ENCODE results near the gene ODAD3. TPM values are rescaled to one million over a fixed set of nuclear protein-coding genes. Genes with fewer than 3 reads are reported as not detected.

The ODAD3 gene
- total RNA-seq (2021; ENCODE audit: unreplicated experiment): 1.9 TPM
- 2.9 TPM for polyA plus RNA-seq (2012; ENCODE audit: insufficient read length)
- percentile 25 among the genes with signal in this experiment for Bru-seq, nascent RNA
- percentile 29 among the genes with signal in this experiment for BruChase-seq, experiment 1, labeled RNA remaining after a 2-hour chase
- percentile 33 among the genes with signal in this experiment for BruChase-seq, experiment 2, labeled RNA remaining after a 6-hour chase
- long read RNA-seq, partial matches to known transcripts: 0 of 1 reads
- long read RNA-seq, other reads (novel, unspliced or antisense): 0 of 1 reads

DNA sequence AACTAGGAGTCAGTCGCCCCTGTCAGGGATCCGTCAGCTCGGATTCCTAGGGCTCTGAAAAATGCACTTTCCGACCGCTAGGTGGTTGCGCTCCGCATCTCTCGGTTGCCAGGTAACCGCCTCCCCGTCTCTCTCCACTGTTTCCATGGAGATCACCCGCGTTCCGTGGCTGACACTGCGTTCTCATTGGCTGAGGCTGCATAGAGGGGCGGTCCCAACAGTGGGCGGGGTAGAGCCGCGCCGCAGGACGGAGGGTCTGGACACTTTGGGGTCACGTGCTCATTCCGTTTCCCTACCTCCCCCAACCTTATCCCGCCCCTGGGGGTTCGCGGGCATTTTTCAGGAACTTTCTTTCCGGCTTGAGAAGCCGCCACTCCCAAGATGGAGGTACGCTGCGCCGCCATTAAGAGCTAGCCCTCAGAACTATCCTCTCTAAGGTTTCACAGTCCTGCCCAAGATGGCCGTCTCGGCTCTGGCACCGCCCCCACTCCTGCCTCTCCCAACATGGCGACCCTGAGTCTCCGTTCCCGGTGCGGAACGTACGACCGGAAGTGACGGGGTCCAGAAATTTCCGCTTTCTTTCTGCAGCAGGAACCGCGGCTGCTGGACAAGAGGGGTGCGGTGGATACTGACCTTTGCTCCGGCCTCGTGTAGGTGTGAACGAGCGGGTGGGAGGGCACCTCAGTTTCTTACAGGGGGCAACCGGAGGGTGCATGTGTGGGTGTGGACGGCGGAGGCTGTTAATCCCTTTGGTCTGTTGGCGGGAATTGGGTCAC, at the start of gene ODAD3, which contains the start of gene PRKCSH:
ODAD3 (minus strand) TSS at position 65 of the 776 bp plus-strand sequence. CDS start 105 bp downstream, outside the sequence.
PRKCSH (plus strand) TSS at position 579 of the 776 bp plus-strand sequence. CDS start 483 bp downstream, outside the sequence.
- in situ Hi-C loops (cut with HindIII; ENCODE audit: low pct_unique_long_range_greater_than_20kb, low sequenced_read_pairs): no loop called here
- CTCF ChIA-PET: interaction anchor here (0.6 to 0.9 kb wide), 3 partner anchors 17 to 210 kb away, joined by 3 to 11 read pairs (median 6); no protein-coding TSS in a partner anchor
- intact Hi-C loops (cut with micrococcal nuclease; ENCODE audit: unreplicated experiment): no loop called here

DNA sequence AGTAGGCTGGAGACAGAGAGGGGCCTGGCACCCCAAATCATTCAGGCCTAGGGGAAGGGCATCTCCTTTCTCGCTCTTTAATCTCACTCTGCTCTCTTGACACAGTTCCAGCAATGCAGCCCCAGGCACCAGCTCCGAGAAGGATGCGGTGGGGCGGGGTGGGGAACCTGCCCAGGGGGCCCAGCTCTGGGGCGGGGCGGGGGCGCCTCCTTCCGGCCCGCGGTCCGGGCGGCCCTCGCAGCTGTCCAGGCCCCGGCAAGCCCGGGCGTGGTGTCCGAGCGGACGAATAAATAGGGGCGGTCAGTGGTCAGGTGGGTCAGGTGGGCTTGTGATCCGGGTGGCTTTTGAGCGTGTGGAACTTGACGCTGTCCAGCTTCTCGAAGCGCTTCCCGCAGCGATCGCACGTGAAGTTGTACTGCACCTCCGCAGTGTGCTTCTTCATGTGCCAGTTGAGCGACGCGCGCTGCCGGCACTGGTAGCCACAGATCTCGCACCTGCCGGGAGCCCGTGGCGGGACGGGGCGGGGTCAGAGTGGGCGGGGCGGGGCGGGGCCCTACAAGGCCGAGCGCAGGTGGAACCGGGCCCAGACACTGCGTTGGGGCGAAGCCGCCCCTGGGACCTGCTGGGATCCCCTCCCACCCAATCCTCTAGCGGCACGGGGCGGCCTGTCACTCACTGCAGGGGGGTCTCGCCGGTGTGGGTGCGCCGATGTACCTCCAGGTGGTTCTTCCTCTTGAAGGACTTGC, 48.6 kb upstream of the ODAD3 start:
- Histone ChIP-seq H3K36me3 (ENCODE audit: control insufficient read depth, insufficient read depth, low read length) (no peaks in the 10 kb centered on the region), H3K4me3 (ENCODE audit: low read depth in 2 of 2, low read length in 2 of 2) (no peak overlapping the region), H3K27me3 (ENCODE audit: control insufficient read depth, insufficient read depth, low read length) (no peaks in the 10 kb centered on the region), H3K27ac (ENCODE audit: low read length) (no peak overlapping the region), H3K4me1 (ENCODE audit: control insufficient read depth, insufficient read depth, low read length) (no peaks in the 10 kb centered on the region), H3K9me3 (ENCODE audit: control insufficient read depth, insufficient read depth, low read depth, low read length) (no peaks in the 10 kb centered on the region)
- no peak for DNase-seq (ENCODE audit: low read depth, low spot score)
- intact Hi-C loops (cut with micrococcal nuclease; ENCODE audit: unreplicated experiment): no loop called here
- POLR2A ChIA-PET: interaction anchor here (0.6 kb wide), 2 partner anchors 20 to 159 kb away, joined by 3 to 6 read pairs; no protein-coding TSS in a partner anchor
- TF ChIP-seq POLR2AphosphoS5 (IDR thresholded peaks at IDR 0.05; ENCODE audit: low read depth, low read length) (no peak), TCF7L2 (IDR thresholded peaks at IDR 0.05; ENCODE audit: low read depth, low read length) (no peak), SIN3A (IDR thresholded peaks at IDR 0.05; ENCODE audit: borderline replicate concordance, insufficient read depth, low read depth, low read length) (no peak)
- TF ChIP-seq, protein P1, sequence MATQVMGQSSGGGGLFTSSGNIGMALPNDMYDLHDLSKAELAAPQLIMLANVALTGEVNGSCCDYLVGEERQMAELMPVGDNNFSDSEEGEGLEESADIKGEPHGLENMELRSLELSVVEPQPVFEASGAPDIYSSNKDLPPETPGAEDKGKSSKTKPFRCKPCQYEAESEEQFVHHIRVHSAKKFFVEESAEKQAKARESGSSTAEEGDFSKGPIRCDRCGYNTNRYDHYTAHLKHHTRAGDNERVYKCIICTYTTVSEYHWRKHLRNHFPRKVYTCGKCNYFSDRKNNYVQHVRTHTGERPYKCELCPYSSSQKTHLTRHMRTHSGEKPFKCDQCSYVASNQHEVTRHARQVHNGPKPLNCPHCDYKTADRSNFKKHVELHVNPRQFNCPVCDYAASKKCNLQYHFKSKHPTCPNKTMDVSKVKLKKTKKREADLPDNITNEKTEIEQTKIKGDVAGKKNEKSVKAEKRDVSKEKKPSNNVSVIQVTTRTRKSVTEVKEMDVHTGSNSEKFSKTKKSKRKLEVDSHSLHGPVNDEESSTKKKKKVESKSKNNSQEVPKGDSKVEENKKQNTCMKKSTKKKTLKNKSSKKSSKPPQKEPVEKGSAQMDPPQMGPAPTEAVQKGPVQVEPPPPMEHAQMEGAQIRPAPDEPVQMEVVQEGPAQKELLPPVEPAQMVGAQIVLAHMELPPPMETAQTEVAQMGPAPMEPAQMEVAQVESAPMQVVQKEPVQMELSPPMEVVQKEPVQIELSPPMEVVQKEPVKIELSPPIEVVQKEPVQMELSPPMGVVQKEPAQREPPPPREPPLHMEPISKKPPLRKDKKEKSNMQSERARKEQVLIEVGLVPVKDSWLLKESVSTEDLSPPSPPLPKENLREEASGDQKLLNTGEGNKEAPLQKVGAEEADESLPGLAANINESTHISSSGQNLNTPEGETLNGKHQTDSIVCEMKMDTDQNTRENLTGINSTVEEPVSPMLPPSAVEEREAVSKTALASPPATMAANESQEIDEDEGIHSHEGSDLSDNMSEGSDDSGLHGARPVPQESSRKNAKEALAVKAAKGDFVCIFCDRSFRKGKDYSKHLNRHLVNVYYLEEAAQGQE (IDR thresholded peaks at IDR 0.05; ENCODE audit: insufficient read depth in 1 of 2, low read depth in 2 of 2, low read length in 1 of 2): 0 out of 4 replicates have a peak, but pooled peaks of 1 of the 2 experiments have one; percentile 15
- no peak for ATAC-seq
- CTCF ChIA-PET: no interaction called here
- in situ Hi-C loops (cut with HindIII; ENCODE audit: low pct_unique_long_range_greater_than_20kb, low sequenced_read_pairs): no loop called here
- BruUV-seq (replicated peaks): no TSS peak

More for the DNA sequence above, at the start of gene ODAD3, which contains the start of gene PRKCSH:
- TF ChIP-seq, protein P2, sequence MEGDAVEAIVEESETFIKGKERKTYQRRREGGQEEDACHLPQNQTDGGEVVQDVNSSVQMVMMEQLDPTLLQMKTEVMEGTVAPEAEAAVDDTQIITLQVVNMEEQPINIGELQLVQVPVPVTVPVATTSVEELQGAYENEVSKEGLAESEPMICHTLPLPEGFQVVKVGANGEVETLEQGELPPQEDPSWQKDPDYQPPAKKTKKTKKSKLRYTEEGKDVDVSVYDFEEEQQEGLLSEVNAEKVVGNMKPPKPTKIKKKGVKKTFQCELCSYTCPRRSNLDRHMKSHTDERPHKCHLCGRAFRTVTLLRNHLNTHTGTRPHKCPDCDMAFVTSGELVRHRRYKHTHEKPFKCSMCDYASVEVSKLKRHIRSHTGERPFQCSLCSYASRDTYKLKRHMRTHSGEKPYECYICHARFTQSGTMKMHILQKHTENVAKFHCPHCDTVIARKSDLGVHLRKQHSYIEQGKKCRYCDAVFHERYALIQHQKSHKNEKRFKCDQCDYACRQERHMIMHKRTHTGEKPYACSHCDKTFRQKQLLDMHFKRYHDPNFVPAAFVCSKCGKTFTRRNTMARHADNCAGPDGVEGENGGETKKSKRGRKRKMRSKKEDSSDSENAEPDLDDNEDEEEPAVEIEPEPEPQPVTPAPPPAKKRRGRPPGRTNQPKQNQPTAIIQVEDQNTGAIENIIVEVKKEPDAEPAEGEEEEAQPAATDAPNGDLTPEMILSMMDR (IDR thresholded peaks at IDR 0.05): peak; percentile 87
- 0 out of 2 replicates have a peak, but pooled peaks have one; percentile 28 for TF ChIP-seq TCF7L2 (IDR thresholded peaks at IDR 0.05; ENCODE audit: low read depth, low read length)
- TF ChIP-seq, protein P1 (IDR thresholded peaks at IDR 0.05; ENCODE audit: insufficient read depth in 1 of 2, low read depth in 2 of 2, low read length in 1 of 2): no peak
- peak; percentile 83 for TF ChIP-seq POLR2AphosphoS5 (IDR thresholded peaks at IDR 0.05; ENCODE audit: low read depth, low read length)
- 0 out of 2 replicates have a peak, but pooled peaks have one; percentile 62 for TF ChIP-seq SIN3A (IDR thresholded peaks at IDR 0.05; ENCODE audit: borderline replicate concordance, insufficient read depth, low read depth, low read length)
- DNase-seq (ENCODE audit: low read depth, low spot score) (peak; percentile 97), ATAC-seq (peak; percentile 98)
- BruUV-seq (replicated peaks): no TSS peak
- no peaks in the 10 kb centered on the region for H3K27me3 ChIP-seq (ENCODE audit: control insufficient read depth, insufficient read depth, low read length)
- POLR2A ChIA-PET: interaction anchor here (0.5 to 0.6 kb wide), 2 partner anchors 30 to 222 kb away, joined by 4 to 5 read pairs; no protein-coding TSS in a partner anchor
- peaks cover 9% of the 10 kb centered on the region for H3K4me1 ChIP-seq (ENCODE audit: control insufficient read depth, insufficient read depth, low read length)
- H3K27ac ChIP-seq (ENCODE audit: low read length): peak within 1 kb of the TSS; percentile 87
- no peaks in the 10 kb centered on the region; the same call in 1 of the 2 replicates for H3K36me3 ChIP-seq (ENCODE audit: control insufficient read depth, insufficient read depth, low read length)
- peak within 1 kb of the TSS; percentile 89 to 91 for H3K4me3 ChIP-seq (ENCODE audit: low read depth in 2 of 2, low read length in 2 of 2)
- no peaks in the 10 kb centered on the region for H3K9me3 ChIP-seq (ENCODE audit: control insufficient read depth, insufficient read depth, low read depth, low read length)
